T-helper 22 cell (primary cell): ENCODE measurements around the gene LIMA1.
A peak's percentile ranks its signal among the peaks of the same experiment; 100 is the strongest.
"Not testable (repeated sequence)": the region's sequence is repeated elsewhere in the genome, so short reads cannot be mapped to it uniquely, and the experiment has no call there.

ENCODE experiments used
- DNase-seq: peaks from one replicate; pipeline ENCODE4 v3.0.0-alpha.2; 2020; ENCODE audit warnings: low read depth

LIMA1 gene

GRCh38 chr12:50246873-50247612, 36.3 kb downstream of the LIMA1 start:
- DNase-seq = no peak

- no peak for DNase-seq
Observed at GRCh38 chr12:50246197-50246865, 37.0 kb downstream of the LIMA1 start.

GRCh38 chr12:50243507-50243906, 39.8 kb downstream of the LIMA1 start:
- DNase-seq = no peak

GRCh38 chr12:50242751-50243191, 40.5 kb downstream of the LIMA1 start:
- no peak for DNase-seq

GRCh38 chr12:50241178-50241577, 42.1 kb downstream of the LIMA1 start:
- DNase-seq = no peak

GRCh38 chr12:50240792-50241114, 42.6 kb downstream of the LIMA1 start:
- DNase-seq = no peak

GRCh38 chr12:50240096-50240791, 43.1 kb downstream of the LIMA1 start:
- no peak for DNase-seq

- no peak for DNase-seq
Observed at GRCh38 chr12:50239355-50239891, 43.9 kb downstream of the LIMA1 start.

- no peak for DNase-seq
Observed at GRCh38 chr12:50234347-50234746, 49.0 kb downstream of the LIMA1 start.

GRCh38 chr12:50232771-50233209, 50.5 kb downstream of the LIMA1 start:
- no peak for DNase-seq

- DNase-seq = no peak
Observed at GRCh38 chr12:50232206-50232605, 51.1 kb downstream of the LIMA1 start.

- DNase-seq = no peak
Observed at GRCh38 chr12:50231346-50231745, 52.0 kb downstream of the LIMA1 start.

- DNase-seq = no peak
Observed at GRCh38 chr12:50230217-50230616, 53.1 kb downstream of the LIMA1 start.

GRCh38 chr12:50224026-50224692, 59.2 kb downstream of the LIMA1 start:
- DNase-seq = peak; percentile 32

GRCh38 chr12:50222275-50222783, 61.0 kb downstream of the LIMA1 start:
- DNase-seq = no peak

GRCh38 chr12:50221228-50222008, 61.9 kb downstream of the LIMA1 start:
- DNase-seq = no peak

- no peak for DNase-seq
Observed at GRCh38 chr12:50220363-50220995, 62.8 kb downstream of the LIMA1 start.

GRCh38 chr12:50219544-50219943, 63.8 kb downstream of the LIMA1 start:
- no peak for DNase-seq

GRCh38 chr12:50219001-50219400, 64.3 kb downstream of the LIMA1 start:
- not testable (repeated sequence) for DNase-seq

GRCh38 chr12:50218386-50218785, 64.9 kb downstream of the LIMA1 start:
- no peak for DNase-seq

- DNase-seq = no peak
Observed at GRCh38 chr12:50217202-50217601, 66.1 kb downstream of the LIMA1 start.
